SK-N-SH (cell line): ENCODE data around the gene OPCML.

ENCODE experiments used
- CHD2 ChIP-seq: fragments of 150-350 bp; IDR thresholded peaks from 2 replicates; pipeline ENCODE4 v1.6.1; 2018; ENCODE audit warnings: low read length; ENCODE audit not compliant: partially characterized antibody
- CTCF ChIP-seq: fragments of 200-600 bp; sonication (generic); IDR thresholded peaks from 2 replicates; pipeline ENCODE4 v1.6.1; 2017; ENCODE audit warnings: antibody characterized with exemption, mild to moderate bottlenecking, moderate library complexity
- FOXJ3 ChIP-seq: sonication (generic); formaldehyde crosslinking; IDR thresholded peaks from 2 replicates; pipeline ENCODE4 v1.5.1; 2020; ENCODE audit warnings: mild to moderate bottlenecking, missing genetic modification reagents
- MAX ChIP-seq: IDR thresholded peaks from 2 replicates; pipeline ENCODE4 v1.4.0; 2012; ENCODE audit warnings: low read depth
- NRF1 ChIP-seq: IDR thresholded peaks from 2 replicates; pipeline ENCODE4 v1.6.1; 2012; ENCODE audit warnings: low read depth, mild to moderate bottlenecking, low read length
- REST ChIP-seq: IDR thresholded peaks from 2 replicates; pipeline ENCODE4 v1.6.1; 2012; ENCODE audit warnings: mild to moderate bottlenecking, low read depth, low read length, moderate library complexity
- SMC3 ChIP-seq: IDR thresholded peaks from 2 replicates; pipeline ENCODE4 v1.6.1; 2012; ENCODE audit warnings: low read depth, low read length, improper control_type of control experiment
- TAF1 ChIP-seq: IDR thresholded peaks from 2 replicates; pipeline ENCODE4 v1.6.1; 2012; ENCODE audit warnings: low read depth, mild to moderate bottlenecking, low read length, moderate library complexity, borderline replicate concordance
- TEAD4 ChIP-seq: IDR thresholded peaks from 2 replicates; pipeline ENCODE4 v1.4.0; 2012; ENCODE audit warnings: mild to moderate bottlenecking, borderline replicate concordance; ENCODE audit not compliant: insufficient read depth
- ZBTB33 ChIP-seq: IDR thresholded peaks from 2 replicates; pipeline ENCODE4 v1.4.0; 2012; ENCODE audit warnings: low read depth, borderline replicate concordance

- TF ChIP-seq CTCF (no peak), SMC3 (no peak), TEAD4 (no peak), CHD2 (no peak), ZBTB33 (no peak), NRF1 (no peak), REST (no peak), MAX (no peak), FOXJ3 (CRISPR knock-in tag) (no peak), TAF1 (no peak)
These were observed 395.9 kb downstream of the OPCML start for GRCh38 chr11:133136376-133136775.
